ENCODE results near the gene KCNN3.

DNA sequence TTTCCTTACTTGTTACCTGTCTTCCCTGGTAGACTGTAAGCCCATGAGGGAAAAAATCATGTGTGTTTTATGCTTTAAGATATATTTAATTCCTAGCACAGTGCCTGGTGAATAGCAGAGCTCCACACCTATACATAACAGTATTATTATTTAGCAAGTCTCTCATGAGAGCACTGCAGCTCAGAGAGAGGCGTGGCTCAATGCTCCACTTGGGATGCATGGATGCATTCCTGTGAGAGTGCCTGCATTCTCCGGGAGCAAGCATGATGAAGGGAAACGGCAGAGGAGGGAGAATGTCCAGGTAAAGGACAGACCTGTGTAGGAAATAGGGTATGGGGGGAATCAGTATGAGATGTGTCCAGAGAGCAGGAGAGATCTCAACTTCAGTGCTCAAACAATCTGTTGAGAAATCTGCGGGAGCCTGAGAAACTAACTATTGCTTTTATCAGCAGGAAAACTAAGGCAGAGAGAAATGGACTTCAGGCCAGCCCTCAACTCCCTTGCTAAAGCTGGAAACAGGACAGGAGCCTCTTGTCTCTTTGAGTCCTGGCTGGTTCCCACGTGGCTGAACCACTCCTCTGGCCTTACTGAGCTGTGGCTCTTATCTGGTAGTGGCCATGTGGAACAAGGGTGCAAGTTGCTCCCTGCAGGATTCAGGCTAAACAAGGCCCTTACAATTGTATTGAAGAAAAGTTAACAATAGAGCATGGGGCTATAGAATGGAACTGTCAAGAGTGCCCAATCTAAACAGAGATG is 113.1 kb downstream of the KCNN3 start:
- no peak for TF ChIP-seq POLR2A (IDR thresholded peaks at IDR 0.05)
- no peak for TF ChIP-seq CTCF (IDR thresholded peaks at IDR 0.05)
